Measurements from ENCODE around the gene TECPR2.
"Not testable (repeated sequence)": the region's sequence is repeated elsewhere in the genome, so short reads cannot be mapped to it uniquely, and the experiment has no call there.

The TECPR2 gene

GRCh38 chr14:102346645-102347044 is 16.1 kb upstream of the TECPR2 start:
- TF ChIP-seq, protein P1, sequence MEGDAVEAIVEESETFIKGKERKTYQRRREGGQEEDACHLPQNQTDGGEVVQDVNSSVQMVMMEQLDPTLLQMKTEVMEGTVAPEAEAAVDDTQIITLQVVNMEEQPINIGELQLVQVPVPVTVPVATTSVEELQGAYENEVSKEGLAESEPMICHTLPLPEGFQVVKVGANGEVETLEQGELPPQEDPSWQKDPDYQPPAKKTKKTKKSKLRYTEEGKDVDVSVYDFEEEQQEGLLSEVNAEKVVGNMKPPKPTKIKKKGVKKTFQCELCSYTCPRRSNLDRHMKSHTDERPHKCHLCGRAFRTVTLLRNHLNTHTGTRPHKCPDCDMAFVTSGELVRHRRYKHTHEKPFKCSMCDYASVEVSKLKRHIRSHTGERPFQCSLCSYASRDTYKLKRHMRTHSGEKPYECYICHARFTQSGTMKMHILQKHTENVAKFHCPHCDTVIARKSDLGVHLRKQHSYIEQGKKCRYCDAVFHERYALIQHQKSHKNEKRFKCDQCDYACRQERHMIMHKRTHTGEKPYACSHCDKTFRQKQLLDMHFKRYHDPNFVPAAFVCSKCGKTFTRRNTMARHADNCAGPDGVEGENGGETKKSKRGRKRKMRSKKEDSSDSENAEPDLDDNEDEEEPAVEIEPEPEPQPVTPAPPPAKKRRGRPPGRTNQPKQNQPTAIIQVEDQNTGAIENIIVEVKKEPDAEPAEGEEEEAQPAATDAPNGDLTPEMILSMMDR (IDR thresholded peaks at IDR 0.05; ENCODE audit: low read depth, low read length) = no peak
- DNase-seq (ENCODE audit: extremely low read depth, low read depth) = no peak

DNA sequence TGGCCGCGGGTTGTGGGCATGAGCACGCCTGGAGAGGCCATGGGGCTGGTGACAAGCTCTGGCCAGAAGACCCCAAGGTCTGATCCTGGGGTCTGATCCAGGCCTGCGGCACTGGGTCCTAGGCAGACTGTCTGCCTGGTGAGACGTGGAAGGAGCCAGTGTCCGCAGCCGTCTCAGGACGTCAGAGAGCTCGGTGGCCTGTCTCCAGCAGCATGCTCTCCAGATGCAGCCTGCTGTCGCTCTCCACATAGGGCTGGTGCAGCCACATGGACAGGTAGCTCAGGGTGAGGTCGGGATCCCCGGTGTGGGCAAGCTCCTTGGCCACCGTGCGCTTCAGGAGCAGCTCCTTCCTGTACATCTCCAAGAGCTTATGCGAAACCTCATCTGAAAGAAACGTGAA is 14.4 kb upstream of the TECPR2 start:
- TF ChIP-seq, protein P1 (IDR thresholded peaks at IDR 0.05; ENCODE audit: low read depth, low read length) = no peak
- no peak for DNase-seq (ENCODE audit: extremely low read depth, low read depth)

DNA sequence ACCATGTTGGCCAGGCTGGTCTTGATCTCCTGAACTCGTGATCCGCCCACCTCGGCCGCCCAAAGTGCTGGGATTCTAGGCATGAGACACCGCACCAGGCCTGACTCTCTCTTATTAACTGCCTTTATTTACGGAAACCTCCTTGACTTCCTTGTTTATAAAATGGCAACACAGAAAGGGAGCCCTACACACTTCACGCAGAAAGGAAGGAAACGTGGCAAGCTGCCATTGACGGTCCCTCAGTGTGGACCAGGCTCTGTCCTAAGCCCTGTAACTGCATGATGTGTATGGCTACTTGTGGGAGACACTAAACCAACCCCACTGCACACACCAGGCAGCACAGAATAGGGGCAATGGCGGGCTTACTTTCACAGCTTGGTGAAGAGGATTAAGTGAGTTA is 11.7 kb upstream of the TECPR2 start:
- no peak for DNase-seq (ENCODE audit: extremely low read depth, low read depth)
- TF ChIP-seq, protein P1 (IDR thresholded peaks at IDR 0.05; ENCODE audit: low read depth, low read length) = no peak

DNA sequence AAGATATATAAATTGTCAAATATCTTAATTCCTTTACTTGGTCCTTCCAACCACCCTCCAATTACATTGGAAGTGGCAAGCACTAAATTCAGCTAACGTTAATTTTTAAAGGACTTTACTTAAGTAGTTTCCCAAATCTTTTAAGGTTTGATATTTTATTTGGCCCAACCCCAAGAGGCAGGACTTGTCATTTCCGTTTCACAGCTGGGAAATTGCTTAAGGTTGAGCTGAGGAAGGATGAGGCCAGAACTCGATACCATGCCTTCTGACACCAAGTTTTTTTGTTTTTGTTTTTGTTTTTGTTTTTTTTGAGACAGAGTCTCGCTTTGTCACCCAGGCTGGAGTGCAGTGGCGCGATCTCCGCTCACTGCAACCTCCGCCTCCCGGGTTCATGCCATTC is 11.1 kb upstream of the TECPR2 start:
- DNase-seq (ENCODE audit: extremely low read depth, low read depth) = not testable (repeated sequence)

DNA sequence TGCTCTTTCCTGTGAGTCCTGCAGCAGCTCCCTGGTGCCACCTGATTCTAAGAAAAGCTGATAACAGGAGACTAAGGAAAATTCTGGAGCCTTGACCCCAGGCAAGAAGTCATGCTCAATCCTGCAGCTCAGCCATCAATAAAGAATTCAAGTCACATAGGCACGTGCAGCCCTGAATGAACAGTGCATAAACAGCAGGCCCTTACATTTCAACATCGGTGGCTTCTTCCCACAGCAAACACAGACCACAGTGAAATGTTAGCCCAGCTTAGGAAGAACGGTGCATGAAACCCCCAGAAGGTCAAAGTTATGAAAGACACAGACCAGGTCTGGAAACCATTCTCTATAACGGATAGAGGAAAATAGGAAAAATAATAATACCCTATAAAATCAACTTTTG is 10.5 kb upstream of the TECPR2 start:
- DNase-seq (ENCODE audit: extremely low read depth, low read depth) = no peak
- TF ChIP-seq, protein P1 (IDR thresholded peaks at IDR 0.05; ENCODE audit: low read depth, low read length) = no peak

DNA sequence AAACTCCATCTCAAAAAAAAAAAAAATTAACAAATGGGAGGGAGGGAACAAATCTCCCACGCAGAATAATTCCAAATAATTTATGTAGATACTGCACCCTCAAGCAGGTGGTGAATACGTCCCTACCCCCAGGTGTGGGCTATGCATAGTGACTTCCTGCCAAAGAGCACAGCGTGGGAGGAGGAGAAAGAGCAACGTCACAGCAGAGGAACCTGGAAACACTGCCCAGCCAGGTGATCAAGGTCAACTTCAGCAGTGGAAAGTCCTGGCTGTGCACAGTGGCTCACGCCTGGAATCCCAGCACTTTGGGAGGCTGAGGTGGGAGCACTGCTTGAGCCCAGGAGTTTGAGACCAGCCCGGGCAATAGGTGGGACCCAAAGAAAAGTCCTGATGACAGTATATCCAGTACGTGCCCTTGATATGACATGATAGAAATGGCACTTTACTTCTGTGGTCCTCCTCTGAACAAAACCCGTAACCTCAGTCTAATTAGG is 9.6 kb upstream of the TECPR2 start:
- TF ChIP-seq, protein P1 (IDR thresholded peaks at IDR 0.05; ENCODE audit: low read depth, low read length) = no peak
- no peak for DNase-seq (ENCODE audit: extremely low read depth, low read depth)

DNA sequence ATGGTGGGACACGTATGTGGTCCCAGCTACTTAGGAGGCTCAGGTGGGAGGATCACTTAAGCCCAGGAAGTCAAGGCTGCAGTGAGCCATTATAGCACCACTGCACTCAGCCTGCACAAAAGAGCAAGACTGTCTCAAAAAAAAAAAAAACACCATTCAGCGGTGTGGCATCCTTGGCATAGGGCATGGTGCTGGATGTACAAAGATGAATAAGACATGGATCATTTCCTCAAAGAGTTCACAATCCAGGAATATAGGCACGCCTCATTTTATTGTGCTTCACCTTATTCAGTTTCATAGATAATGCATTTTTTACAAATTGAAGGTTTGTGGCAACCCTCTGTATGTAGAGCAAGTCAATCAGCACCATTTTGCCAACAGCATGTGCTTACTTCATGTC is 6.5 kb upstream of the TECPR2 start:
- DNase-seq (ENCODE audit: extremely low read depth, low read depth) = no peak
- TF ChIP-seq, protein P1 (IDR thresholded peaks at IDR 0.05; ENCODE audit: low read depth, low read length) = no peak

GRCh38 chr14:102359341-102359740 is 3.4 kb upstream of the TECPR2 start:
- DNase-seq (ENCODE audit: extremely low read depth, low read depth) = no peak
- TF ChIP-seq, protein P1 (IDR thresholded peaks at IDR 0.05; ENCODE audit: low read depth, low read length) = no peak
